ENCODE results near the gene CABP4.

Gene CABP4

DNA sequence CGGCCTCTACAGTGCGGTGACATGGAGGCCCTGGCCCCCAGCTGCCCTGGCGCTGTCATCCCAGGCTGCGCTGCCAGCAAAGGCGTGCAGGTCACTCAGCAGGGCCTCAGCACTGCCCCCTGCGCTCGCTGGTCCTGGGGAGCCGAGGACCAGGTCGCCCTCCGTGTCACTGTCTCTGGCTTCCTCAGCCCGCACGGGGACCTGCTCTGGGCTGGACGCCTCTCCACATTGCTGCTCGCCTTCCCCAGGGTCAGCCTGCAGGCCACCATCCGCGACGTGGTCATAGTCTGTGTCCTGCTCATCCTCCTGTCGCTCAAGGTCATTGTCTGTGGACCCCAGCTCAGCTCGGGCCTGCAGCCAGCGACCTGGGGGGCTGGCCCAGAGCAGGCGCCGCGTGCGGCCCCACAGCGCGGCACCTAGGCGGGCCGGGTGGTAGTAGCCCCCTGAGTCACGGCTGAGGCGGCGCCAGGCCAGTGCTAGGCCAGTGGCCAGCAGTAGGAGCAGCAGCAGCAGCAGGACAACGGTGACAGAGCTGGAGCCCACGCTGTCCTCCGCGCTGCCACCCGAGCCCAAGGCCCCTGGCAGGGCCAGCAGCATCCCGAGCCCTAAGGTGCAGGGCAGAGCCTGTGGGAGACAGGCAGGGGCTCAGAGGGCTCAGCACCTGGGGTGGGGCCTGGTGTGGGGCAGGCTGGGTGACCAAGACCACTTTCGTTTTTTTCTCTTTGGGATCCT is 19.3 kb upstream of the CABP4 start:
- no peak for DNase-seq (ENCODE audit: low read depth)

DNA sequence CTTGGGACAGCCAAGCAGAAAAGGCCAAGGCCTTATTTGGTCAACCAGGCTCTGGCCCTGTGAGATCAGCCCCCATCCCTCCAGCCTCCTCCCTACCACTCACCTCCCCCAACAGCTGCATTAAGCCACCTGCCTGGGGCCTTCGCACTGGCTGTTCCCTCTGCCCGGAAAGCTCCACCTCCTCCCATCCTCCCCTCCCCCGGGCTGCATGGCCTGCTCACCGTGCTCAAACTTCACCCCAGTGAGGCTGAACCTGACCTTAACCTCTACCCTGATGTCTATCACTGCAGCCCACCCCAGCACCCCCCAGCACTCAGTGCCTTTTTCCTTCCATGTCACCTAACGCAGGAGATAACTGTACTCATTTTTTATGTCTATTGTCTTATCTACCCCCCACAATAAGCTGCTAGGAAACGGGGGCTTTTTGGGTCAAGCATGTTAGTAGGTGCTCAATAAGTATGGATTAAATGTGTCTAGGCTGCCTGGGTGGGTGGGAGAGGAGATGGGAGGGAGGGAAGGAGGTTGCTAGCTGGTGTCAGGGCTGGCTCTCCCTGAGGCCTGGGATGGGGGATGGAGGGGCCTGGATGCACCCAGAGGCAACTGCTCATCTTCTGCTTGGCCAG is 18.6 kb upstream of the CABP4 start:
- DNase-seq (ENCODE audit: low read depth): no peak

DNA sequence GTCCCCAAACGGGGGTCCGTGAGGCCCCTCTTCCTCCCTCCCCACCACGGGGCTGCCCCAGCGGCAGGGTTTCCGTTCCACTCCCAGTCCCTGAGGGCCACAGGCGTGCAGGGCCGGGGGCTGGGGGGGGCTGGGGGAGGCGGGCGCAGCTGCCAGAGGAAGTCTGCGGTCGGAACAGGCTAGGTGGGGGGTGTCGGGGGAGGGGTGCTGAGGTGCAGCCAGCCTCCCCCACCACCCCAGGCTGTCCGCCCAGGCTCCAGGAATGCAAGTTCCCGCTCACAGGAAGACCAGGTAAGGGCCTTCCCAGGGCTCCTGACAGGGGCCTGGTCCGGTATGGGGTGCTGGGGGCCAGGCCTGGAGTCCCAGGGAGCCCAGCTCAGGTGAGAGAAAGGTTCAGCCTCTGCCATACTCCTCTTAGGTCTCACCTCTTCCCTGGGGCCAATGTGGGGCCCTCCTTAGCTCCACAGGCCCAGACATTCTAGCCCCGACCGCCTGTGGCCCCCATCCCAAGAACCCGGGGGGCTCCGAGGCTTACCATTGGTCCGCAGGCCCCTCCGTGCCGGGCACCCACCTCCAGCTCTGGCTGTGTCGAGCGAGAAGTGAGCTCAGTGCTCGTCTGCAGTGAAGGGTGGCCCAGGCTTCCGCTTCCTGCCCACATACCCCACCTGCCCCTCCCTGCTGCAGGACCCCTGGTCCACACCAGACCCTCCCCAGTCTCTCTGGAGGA is 17.9 kb upstream of the CABP4 start, which contains the start of gene PTPRCAP:
Gene PTPRCAP, minus strand, starts transcription at position 601 of the 727 bp plus-strand sequence. Its CDS starts 63 bp downstream, at position 538.
- peak; percentile 62 for DNase-seq (ENCODE audit: low read depth)

DNA sequence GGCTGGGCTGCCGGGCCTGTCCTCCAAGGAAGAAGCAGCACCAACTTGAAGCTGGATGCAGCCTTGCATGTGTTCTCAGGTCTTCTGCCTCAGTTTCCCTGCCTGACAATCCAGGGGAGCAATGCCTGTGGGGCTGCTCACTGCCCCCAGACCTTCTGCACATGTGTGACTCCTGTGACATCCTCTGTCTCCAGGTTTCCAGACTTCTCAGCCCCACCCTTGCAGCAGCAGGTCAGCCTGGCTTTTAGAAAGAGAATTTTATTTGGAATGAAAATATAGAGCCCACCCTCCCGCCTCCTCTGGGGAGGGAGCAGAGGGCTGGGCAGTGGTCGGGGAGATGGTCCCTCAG is 17.4 kb upstream of the CABP4 start:
- DNase-seq (ENCODE audit: low read depth): no peak

DNA sequence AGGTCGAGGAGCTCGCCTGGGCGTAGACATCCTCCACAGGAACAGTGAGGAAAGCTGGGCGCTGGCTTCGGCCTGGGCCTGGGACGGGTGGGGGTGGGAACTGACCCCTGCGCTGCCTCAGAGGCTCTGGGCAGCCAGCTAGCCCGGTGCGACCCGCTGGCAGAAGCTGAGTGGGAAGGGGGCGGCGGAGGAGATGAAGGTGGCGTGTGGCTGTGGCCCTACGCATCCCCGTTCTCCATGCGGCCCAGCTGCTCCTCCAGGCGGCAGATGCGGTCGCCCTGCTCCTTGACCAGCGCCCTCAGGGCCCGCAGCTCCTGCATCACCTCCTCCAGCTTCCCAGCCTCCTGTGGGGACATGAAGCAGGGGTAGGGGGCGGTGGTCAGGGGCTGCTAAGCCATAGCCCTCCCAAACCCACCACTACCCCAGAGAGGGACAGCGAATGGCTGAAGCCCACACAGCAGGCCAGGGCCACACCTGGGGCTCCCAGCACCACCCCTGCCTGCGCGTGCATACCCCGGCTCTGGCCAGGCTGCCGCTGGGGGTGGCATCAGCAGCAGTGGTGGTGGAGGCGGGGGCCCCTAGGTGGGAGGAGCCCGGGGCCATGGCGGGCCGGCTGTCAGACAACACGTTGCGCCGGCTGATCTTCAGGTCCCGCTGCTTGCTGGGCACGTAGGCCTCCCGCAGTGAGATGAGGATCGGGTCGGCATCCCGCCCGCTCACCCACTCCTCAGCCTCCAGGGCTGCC is 16.8 kb upstream of the CABP4 start:
- peak; percentile 49 for DNase-seq (ENCODE audit: low read depth)

DNA sequence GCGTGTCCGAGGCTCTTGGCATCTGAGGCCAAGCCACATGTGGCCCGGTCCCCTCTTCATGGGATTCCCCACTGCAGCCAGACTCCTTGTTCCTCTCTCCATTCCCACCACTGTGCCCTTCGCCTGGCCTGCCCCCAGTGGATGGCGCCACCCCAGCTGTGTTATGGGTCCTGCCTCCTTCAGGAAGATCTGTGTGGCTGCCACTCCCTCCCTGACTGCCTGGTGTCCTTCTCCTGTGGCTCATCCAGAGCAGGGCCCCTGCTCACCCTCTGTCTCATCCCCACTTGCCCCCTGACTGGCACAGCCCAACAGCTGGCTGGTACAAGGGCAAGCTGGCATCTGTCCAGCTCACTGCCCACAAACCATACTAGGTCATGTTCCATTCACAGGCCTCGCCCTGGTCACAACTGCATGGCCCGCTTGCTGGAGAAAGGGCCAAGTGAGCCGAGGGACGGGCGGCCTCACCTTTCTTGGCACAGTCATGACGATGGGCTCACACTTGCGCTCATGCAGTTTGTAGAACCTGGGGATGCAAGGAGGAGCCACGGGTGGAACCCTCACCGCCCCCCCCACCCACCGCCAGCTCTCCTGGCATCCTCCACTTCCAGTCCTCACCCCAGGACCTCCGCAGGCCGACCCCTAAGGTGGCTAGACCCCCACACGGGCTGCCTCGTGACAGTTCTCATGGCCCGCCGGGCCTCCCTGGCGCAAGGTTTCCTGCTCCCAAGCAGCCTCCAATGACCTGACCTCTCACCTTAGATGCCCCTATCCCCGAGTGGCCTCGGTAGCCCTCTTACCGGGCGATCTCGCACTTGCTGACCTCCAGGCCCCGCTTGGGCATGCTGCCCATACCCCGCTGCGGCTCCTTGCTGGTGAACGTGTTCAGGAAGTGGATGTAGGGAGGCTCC is 15.6 kb upstream of the CABP4 start:
- DNase-seq (ENCODE audit: low read depth): no peak

DNA sequence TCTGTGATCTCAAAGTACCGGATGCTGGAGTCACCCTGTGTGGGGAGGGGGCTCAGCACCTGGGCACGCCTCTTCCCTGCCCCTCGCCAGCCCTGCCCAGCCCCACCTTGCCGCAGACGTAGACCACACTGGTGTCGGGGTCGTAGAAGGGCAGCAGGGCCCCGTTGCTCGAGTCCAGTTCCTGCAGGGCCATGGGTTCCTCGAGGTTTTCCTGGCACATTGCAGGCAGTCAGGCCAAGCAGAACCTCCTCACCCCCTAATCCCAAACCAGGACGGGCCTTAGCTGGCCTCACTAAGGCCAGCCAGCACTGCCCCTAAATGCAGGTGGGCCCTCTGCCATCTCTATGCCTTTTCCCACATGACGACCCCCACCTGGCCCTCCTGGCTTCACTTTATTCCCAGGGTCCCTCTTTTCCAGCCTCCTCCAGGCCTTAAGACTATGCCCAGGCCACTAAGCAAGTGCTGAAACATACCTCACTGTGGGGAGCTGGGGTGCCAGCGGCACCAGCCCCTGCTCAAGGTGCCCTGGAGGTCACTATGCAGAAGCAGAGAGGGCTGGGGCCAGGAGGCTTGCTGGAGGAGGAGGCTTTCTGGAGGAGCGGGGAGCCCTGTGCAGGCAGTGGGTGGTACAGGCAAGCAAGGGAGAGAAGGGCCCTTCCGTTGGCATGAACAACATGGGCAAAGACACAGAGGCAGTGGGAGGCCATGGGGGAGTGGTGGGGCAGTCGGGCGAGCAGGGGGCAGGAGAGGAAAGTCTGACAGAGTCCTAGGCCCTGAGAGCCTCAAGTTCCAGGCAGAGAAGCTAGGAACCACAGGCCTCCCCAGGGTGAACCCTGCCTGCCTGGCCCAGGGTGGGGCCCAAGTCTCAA is 14.7 kb upstream of the CABP4 start:
- no peak for DNase-seq (ENCODE audit: low read depth)

DNA sequence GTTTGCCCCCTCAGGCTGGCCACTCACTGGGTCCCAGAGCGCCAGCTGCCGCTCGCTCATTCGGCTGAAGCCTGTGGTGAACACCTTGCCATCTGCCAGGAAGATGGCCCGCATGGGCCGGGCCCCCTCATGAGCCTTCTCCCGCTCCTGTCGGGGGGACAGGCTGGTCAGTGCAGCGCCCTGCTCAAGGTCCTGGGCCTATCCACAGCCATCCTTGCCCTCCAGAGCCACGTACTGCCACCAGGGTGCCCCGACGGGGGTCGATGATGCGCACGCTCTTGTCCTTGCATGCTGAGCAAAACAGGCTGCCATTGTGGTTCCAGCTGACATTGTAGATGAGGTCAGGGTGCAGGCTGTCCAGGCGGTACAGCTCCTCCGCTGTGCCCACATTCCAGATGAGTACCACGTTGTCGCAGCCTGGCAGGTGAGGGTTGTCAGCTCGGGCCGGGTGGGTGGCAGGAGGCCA is 14.0 kb upstream of the CABP4 start:
- no peak for DNase-seq (ENCODE audit: low read depth)

DNA sequence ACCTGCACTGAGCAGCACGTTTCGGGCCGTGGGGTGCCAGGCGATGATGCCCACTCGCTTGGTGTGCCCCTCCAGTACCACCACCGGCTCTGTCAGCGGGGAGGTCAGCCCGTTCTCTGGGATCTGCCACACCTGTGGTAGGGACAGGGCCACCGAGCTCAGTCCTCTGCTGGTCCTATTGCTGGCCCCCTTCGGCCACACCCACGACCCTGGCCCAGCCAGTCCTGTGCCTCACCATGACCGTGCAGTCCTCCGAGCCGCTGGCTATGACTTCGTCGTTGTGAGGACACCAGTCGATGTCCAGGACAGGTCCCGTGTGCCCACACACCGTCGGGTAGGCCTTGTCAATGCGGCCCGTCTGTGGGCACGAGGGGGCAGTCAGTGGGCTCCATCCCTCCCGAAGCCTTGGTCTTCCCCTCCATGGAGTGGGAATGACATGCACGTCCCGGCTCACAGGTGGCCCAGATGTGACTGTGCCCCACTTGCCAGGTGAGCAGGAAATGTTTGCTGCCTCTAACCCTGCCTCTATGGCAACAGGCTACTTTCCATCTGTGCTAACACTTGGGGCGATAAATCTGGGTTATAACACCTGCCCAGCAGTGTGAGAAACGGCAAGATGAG is 13.3 kb upstream of the CABP4 start:
- DNase-seq (ENCODE audit: low read depth): no peak

DNA sequence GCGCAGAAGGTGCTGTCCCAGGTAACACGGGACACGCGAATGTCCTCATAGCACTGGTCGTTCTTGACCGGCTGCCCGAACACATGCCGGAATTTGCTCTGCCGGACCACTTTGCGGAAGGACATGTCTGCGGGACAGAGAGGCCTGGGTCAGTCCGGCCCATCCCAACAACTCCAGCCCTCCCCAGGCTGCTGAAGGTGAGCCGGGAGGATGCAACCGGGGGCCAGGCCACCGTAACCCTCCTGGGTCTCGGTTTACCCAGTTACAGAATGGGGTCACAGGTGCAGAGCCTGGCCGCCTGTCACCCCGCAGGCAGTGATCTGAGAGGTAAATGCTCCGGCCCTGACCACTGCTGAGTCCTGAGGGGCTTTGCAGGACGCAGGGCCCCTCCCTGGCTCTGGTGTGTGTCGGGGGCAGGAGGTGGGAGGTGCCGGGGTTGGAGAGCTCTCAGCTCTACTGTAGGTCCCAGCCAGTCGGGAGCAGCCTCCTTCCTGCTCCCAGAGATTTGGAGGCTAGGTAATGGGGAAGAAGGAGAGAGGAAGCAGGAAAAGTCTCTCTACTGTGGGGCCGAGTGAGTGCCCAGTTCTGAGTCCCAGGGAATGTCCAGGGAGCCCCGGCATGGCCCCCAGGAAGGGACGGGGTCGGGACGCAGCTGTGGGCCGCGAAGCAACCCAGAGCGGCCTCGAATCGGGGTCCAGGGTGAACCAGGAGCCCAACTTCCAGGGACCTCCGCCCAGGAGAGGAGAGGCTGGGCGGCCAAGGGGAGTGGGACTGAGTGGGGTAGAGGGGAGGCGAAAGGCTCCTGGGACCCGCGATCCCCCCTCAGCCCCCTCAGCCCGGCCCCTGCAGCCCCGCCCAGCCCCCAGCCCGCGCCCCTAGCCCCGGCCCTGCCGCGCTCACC is 12.4 kb upstream of the CABP4 start:
- DNase-seq (ENCODE audit: low read depth): no peak

DNA sequence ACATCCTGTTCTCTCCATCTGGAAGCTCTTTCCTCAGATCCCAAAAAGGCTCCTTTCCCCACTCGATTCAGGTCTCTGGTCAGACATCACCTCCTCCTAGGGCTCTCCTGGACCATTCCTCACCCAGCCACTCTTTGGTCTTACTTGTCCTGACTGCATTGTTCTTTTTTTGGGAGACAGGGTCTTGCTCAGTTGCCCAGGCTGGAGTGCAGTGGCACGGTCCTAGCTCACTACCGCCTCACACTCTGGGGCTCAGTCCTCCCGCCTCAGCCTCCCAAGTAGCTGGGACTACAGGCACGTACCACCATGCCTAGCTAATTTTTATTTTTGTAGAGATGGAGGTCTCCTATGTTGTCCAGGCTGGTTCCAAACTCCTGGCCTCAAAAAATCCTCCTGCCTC is 9.6 kb upstream of the CABP4 start:
- DNase-seq (ENCODE audit: low read depth): no peak

DNA sequence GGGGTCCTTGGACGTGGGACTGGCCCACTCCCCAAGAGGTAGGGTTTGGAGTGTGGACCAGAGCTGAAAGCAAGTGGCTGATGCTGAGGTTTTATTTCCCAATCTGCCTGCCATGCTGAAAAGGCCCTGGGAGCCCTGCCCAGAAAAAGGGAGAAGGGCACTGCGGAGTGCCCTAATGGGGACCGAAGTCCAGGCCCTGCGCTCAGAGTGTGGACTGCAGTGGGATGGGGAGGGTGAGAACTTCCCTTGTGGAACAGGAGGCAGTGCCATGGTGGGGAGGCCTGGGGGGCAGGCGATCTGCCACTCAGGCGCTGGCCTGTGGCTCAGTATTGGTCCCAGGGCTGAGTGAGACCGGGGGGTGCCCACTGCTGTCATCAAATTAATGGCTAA is 6.9 kb upstream of the CABP4 start:
- DNase-seq (ENCODE audit: low read depth): no peak

DNA sequence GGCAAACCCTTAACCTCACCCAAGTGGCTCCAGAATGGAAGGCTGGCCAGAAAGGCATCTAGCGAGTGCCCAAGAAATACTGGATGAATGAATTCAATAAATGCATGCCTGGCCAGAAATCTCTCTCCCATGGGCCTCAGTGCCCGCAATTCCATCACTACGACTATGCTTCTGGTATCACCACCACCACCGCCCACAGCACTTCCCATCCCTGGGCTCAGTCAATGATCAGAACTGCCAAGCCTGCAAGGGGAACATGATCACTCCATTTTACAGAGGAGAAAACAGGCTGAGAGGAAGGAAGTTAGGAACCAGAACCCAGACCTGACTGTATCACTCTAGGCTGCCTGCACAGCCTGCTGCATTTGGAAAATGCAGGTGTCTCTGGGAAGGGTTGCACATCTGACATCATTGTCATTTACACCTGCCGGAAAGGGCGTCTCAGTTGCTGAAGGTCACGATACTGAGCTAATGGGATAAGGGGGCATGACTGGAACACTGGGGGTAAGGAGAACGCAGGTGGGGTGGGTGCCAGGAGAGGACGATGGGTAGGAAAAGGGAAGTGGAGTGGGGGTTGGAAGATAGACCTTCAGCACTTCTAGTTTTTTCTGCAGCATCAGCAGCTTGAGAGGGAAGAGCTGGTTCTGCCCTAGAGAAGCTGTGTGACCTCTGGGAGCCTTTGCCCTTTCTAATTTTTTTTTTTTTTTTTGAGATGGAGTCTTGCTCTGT is 5.9 kb upstream of the CABP4 start:
- DNase-seq (ENCODE audit: low read depth): no peak

DNA sequence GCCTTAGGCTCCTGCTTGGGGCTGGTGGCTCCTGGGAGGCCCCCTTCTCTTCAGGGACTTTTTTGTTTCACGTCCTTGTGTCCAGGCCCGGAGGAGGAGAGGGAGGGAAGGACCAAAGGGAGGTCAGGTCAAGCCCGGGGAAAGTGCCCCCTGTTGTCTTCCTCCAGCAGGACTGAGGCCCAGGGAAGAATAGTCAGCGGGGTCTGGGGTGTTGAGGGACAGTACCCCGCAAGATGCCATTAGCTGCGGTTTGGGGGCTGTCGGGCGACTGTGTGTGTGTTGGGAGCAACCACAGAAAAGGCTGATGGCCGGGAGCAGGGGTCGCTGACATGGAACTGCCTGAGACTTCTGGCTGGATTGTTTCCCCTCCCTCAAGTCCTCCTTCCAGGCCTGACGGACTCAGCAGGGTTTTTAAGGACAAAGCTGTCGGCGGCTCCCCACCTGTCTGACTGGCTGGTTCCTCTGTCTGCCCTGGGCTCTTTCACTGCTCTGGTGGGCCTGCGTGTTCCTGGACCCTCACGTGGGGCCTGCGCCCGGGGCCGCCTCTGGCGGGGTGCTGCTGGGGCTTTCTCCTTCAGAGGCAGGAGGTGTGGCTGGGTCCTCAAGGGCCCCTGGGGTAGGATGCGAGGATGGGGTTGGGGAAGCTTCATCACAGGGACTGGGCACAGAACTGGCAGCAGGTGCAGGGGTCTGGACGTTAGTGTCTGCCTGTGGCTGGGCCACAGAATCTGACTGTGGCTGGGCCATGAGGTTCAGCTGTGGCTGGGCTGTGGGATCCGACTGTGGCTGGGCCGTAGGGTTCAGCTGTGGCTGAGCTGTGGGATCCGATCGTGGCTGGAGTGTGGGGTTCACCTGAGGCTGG is 4.1 kb upstream of the CABP4 start:
- DNase-seq (ENCODE audit: low read depth): no peak

DNA sequence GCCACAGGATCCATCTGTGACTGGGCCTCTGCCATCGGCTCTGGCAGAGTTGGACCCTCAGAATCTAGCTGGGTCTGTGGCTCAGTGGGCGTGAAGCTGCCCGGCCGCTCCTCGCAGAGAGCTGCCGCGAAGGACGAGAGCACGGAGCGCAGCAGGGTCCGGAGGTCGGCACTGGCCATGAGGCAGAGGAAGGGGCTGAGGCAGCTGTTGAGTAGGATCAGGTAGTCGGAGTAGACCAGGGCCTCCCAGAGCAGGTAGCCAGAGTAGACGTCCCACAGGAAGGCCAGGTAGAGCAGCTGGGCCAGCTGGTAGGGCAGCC is 3.5 kb upstream of the CABP4 start:
- DNase-seq (ENCODE audit: low read depth): no peak

DNA sequence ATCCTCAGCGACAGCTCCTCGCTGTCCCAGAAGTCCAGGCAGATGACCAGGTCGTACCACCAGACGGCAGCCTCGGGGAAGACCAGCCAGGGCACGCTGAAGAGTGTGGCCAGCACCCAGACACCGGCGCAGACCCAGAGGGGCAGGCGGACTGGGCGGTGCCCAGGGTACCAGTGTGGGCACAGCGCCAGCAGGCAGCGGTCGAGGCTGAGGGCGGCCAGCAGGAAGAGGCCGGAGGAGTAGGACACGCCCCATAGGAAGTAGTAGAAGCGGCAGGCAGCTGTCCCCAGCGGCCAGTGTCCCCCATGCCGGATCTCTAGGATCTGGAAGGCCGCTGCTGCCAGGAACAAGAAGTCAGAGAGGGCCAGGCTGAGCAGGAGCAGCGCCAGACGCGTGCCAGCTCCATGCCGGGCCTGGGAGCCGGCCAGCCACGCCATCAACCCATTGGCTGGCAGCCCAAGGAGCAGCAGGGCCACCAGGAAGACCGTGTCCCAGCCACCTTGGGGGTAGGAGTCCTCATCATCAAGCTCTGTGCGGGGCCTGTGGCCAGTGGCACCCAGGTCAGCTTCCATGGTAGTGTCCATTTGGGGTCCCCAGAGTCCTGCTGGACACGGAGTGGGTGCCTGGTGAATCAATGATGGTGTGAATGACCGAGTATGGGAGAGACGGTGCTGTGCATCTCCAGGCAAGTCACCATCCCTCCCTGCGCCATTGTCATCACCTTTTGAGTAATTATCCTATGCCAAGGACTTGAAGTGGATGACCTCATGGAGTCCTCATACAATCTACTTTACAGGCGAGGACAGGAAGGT is 2.8 kb upstream of the CABP4 start, which contains the start of gene GPR152:
Gene GPR152, minus strand, starts transcription at position 589 of the 812 bp plus-strand sequence. Its CDS starts 5 bp downstream, at position 584.
- DNase-seq (ENCODE audit: low read depth): no peak
